Hepatocyte (in vitro differentiated cells): ENCODE results near the gene ZNF302.

Source experiments
- EZH2 ChIP-seq: fragments of 200-600 bp; sonication (generic); IDR thresholded peaks from 2 replicates; pipeline ENCODE4 v1.6.1; 2016; ENCODE audit warnings: antibody characterized with exemption, mild to moderate bottlenecking, borderline replicate concordance
- EZH2phosphoT487 ChIP-seq: fragments of 200-600 bp; sonication (generic); IDR thresholded peaks from one replicate; pipeline ENCODE4 v1.6.1; 2018; ENCODE audit warnings: antibody characterized with exemption, mild to moderate bottlenecking, low read depth, moderate library complexity; ENCODE audit not compliant: unreplicated experiment, severe bottlenecking
- TF ChIP-seq, protein P1 (sequence below): fragments of 200-600 bp; sonication (generic); IDR thresholded peaks from 2 replicates; pipeline ENCODE4 v1.5.1; 2016; ENCODE audit warnings: antibody characterized with exemption, mild to moderate bottlenecking; ENCODE audit not compliant: poor library complexity

DNA sequence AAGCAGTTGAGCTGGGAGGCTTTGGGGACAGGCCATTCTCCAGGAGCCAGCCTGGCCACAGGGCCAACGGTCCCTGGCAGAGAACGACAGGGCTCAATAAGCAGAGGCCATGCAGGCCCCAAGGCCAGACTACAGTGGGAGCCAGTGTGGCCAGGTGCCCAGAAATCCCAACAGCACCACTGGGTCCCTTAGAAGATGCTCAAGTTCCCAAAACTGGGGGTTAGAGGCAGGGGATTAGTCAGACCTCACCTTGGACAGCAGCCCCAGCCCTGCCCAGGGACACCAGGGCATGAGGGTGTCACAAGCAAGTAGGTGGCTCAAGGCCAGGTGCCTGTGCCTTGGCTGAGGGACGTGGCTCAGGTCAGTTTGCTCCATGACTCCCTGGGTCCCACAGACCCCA, 13.3 kb upstream of the ZNF302 start:
- TF ChIP-seq, protein P1, sequence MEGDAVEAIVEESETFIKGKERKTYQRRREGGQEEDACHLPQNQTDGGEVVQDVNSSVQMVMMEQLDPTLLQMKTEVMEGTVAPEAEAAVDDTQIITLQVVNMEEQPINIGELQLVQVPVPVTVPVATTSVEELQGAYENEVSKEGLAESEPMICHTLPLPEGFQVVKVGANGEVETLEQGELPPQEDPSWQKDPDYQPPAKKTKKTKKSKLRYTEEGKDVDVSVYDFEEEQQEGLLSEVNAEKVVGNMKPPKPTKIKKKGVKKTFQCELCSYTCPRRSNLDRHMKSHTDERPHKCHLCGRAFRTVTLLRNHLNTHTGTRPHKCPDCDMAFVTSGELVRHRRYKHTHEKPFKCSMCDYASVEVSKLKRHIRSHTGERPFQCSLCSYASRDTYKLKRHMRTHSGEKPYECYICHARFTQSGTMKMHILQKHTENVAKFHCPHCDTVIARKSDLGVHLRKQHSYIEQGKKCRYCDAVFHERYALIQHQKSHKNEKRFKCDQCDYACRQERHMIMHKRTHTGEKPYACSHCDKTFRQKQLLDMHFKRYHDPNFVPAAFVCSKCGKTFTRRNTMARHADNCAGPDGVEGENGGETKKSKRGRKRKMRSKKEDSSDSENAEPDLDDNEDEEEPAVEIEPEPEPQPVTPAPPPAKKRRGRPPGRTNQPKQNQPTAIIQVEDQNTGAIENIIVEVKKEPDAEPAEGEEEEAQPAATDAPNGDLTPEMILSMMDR, result no peak
- TF ChIP-seq EZH2 (no peak), EZH2phosphoT487 (no peak)
